ENCODE results near the gene ZFP42.
"Not testable (repeated sequence)": the region's sequence is repeated elsewhere in the genome, so short reads cannot be mapped to it uniquely, and the experiment has no call there.

ZFP42 gene

DNA sequence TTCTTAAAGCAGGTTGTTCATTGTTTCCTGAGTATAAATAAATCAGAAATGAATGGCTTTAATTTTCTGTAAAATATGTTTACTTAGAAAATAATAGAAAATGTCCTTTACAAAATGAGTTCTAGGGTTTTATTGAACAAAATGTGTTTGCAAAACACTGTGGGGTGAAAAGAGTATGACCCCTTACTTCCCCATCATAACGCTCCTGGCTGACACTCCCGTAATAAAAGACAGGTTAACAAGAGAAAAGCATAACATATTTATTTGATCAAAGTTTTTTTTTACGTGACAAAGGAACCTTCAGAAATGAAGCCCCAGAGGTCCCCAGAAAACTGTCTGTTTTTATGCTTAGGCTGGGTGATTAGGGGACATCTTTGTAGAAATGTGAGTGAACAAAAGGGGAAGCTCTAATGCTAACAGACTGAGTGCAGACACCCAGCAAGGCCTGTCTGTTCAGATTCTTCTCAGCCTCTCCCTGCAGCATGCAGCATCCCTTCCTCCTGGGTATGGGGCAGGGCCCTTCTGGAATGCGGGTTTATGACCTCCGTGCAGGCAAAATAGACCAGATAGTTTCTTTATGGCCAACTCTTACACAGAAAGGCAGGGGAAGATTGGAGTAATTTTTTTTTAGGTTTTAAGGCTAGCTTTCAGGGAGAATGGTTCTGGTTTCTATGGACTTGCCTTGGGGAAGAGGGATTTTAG lies 26.1 kb downstream of the ZFP42 start:
- no peak for DNase-seq (ENCODE audit: low read depth)

DNA sequence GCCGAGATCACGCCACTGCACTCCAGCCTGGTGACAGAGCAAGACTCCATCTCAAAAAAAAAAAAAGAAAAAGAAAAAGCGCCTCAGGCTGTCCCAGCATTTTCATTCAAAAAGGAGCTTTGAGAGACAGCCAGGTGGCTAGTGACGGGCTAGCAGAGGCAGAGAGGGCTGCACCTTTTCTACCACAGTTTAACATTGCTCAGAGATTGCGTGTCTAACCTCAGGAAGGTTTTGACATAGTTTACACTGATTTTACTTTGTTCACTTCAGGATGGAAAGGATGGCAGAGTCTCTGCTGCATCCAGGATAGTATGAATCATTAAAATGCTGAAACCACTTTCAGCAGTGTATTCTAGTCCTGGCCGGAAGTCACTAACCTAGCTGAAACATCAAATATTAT lies 28.1 kb downstream of the ZFP42 start:
- DNase-seq (ENCODE audit: low read depth), result no peak

DNA sequence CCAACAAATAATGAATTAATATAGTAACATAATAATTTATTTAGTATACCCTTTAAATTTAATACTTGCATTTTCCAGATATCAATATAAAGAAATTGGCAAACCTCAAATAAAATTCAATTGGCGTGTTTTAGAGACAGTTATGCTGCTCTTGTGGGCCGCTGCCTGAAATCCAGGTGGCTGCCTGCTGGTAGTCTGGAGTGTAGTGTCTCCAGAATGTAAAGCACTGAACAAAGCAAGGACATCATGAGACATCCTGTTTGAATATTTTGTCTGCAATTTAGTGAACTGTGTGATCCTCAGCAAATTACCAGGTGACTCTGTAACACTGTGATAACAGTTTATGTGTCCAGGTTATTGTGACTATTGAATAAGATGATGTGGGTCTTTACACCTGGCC lies 29.9 kb downstream of the ZFP42 start:
- DNase-seq (ENCODE audit: low read depth), result no peak

DNA sequence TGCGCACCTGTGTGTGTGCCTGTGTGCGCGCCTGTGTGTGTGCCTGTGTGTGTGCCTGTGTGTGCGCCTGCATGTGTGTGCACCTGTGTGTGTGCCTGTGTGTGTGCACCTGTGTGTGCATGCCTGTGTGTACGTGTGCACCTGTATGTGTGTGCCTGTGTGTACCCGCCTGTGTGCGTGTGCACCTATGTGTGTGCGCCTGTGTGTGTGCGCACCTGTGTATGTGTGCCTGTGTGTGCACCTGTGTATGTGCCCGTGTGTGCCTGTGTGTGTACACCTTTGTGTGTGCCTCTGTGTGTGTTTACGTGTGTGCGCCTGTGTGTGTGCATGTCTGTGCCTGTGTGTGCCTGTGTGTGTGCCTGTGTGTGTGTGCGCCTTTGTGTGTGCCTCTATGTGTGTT lies 33.5 kb downstream of the ZFP42 start:
- no peak for DNase-seq (ENCODE audit: low read depth)

DNA sequence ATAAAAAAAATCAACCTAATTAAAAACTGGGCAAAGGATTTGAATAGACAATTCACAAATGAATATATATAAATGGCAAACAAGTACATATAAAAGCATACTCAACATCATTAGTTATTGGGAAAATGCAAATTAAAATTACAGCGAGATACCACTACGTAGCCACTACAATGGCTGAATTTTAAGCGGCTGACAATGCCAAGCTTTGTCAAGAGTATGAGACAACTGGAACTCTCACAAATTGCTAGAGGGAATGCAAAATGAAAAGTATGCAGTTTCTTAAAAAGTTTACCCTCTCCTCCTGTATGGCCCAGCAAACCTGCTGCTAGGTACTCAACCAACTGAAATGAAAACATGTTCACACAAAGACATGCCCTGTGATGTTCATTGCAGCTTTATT lies 34.8 kb downstream of the ZFP42 start:
- no peak for DNase-seq (ENCODE audit: low read depth)

DNA sequence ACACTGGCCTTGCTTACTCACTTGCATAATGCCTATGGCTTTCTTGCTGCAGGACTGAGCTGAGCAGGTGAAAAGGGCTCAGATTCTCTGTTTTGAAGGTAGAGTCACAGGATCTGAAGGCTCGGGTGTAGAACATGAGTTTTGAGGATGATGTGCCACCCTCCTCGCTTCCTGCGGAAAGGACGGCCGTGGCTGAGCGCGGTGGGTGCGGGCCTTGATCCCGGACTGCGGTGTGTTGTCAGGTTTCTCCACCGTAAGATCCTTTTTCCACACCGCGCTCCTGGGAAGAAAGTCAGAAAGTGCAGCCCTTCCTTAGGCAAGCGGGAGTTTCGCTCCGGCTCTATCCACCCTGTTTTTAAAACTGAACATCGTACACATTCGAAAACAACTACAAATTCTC lies 36.2 kb downstream of the ZFP42 start:
- DNase-seq (ENCODE audit: low read depth), result no peak

DNA sequence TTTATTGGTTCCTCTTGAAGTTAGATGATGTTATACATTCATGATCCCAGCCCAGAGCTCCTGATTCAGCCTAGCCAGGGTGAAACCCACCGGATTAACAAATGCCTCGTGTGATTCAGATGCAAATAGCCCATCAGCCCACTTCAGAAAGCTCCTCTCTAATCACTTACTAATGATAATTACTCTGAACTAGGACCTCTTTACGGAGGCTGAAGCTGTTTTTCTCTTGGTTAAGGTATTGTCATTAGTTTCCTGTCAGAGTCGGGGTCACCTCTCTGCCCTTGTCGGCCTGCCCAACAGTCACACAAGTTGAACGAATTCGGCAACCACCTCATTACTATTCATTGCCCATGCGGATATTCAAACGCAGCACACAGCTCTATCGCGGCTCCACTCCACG lies 36.6 kb downstream of the ZFP42 start:
- no peak for DNase-seq (ENCODE audit: low read depth)

DNA sequence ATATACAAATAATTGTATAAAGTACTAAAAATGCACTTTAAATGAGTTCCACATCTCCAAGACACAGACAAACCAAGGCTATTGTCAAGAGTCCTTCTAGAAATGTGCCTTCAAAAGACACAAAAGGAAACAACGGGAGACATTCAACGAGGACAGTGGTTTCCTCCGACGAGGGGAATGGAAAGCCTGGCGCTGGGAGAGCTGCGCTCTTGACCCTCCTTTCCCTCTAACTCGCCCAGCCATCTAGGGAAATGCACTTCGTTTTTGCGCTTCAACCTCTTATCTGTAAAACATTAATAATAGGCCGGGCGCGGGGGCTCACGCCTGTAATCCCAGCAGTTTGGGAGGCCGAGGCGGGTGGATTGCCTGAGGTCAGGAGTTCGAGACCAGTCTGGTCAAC lies 37.0 kb downstream of the ZFP42 start:
- no peak for DNase-seq (ENCODE audit: low read depth)

DNA sequence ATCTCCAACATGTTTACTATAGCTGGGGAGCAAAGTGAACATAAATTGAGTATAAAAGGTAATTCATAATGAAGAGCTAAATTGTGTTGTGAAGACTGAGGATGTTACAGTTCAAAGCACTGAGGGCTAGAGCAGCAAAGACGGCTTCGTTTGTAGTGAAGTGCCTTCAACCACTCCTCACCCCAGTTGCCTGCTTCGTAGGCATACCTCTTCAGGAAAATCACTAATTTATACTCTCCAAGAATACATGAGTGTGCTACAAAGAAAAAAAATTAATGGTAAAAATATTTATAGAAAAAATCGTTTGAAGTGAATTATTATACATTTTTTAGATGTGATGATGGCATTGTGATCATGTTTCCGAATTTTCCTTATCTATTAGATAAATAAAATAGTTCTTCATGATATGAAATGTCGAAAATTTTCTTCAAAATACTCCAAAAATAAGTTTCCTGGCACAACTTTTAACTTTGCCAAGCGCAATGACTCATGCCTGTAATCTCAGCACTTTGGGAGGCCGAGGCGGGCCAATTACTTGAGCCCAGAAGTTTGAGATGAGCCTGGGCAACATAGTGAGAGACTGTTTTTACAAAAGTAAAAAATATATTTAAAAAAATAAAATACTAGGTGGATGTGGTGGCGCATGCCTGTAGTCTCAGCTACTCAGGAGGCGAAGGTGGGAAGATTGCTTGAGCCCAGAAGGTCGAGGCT lies 41.6 kb downstream of the ZFP42 start:
- DNase-seq (ENCODE audit: low read depth), result no peak

DNA sequence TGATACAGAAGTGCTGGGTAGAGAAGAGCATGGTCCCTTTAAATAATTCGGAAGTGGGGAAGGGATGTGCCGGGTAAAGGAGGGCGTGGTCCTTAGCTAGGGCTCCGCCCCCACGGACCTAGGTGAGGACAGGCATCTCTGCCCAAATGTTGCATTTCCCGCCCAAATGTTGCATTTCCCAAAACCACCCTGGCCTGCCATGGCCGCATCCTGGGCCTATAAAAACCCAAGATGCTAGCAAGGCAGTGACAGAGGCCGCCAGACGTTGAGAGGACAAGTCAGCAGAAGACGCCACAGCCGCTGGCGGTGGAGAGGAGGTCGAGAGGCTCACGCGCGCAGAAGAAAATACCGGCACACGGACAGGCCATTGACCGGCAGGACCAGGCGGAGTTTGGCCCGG lies 46.1 kb downstream of the ZFP42 start:
- no peak for DNase-seq (ENCODE audit: low read depth)

DNA sequence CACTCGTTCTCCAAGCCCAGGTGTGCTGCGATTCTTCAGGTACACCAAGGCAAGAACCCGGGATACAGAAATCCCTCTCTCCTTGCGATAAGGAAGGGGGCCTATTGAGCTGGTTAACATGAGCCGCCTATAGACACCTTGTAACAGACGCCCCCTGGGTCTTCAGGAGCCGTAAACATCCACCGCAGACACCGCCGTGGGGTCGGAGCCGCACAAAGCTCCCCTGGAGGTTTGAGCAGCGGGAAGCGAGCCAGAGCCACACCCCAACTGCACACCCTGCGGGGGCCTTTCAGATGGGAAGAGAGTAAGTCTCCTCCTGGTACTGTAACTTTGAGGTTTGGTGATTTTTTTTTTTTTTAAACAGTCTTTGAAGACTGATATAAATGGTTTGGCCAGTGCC lies 46.6 kb downstream of the ZFP42 start:
- DNase-seq (ENCODE audit: low read depth), result no peak

DNA sequence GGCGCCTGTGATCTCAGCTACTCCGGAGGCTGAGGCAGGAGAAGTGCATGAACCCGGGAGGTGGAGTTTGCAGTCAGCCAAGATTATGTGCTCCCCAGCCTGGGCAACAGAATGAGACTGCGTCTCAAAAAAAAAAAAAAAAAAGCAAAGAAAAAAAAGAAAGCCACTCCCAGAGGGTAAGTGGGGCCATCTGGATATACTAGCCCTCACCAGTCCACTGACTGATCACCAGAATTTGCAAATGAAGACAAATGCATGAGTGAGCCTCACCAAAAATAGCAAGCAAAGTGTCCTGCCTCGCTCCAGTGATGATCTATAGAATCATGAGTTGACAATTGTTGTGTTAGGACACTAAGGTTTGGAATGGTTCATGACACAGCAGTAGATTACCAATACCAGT lies 47.6 kb downstream of the ZFP42 start:
- DNase-seq (ENCODE audit: low read depth), result no peak

DNA sequence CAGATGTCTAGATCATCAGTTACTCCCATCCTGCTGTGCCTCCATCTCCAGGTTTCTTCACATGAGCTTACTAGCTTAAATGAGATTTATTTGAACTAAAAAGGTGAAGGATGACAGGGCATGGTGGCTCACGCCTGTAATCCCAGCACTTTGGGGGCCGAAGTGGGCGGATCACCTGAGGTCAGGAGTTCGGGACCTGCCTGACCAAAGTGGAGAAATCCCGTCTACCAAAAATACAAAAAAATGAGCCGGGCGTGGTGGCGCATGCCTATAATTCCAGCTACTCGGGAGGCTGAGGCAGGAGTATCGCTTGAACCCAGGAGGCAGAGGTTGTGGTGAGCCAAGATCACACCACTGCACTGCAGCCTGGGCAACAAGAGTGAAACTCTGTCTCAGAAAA lies 49.9 kb downstream of the ZFP42 start:
- not testable (repeated sequence) for DNase-seq (ENCODE audit: low read depth)

DNA sequence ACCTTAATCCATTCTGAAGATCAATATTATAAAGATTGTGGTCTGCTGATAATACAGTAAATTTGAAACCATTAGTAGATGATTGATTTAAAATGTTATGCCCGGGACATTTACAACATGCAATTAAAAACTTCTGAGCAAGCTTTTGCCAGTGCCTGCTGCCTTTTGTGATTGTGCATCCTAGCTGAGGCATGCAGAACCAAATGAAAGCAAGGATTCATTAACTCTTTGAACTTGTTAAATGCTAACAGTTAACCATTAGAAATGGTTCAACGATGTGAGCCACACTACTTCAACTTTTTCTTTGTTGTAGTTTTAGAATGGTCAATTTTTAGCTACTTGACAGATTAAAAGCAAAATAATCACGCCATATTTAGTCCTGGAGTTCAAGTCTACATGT lies 51.1 kb downstream of the ZFP42 start:
- DNase-seq (ENCODE audit: low read depth), result no peak

DNA sequence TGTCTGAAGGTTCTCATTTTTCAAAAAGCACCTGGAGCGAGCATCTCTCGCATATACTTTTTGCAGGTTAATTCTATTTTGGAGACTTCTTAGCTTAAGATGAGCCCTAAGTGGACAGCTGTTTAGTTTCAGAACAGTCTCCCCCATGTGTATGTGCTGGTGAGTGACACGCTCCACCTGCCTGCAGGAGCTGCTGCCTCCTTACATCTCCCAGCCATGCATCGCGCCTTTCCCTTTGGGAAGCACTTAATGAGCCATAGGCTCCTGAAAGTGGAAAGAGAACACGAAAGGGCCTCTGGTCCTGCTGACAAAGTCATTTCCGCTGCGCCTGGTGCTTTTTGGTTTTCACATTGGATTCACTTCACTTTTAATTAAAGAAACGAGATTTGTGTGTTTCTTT lies 57.7 kb downstream of the ZFP42 start:
- no peak for DNase-seq (ENCODE audit: low read depth)
